Coronary artery (tissue), 2 donors: ENCODE measurements around the gene ADORA1.

Experiments
- DNase-seq: peaks from one replicate; pipeline ENCODE4 v3.0.0-alpha.2; 2017; ENCODE audit warnings: low spot score
- H3K27ac ChIP-seq, 2 donors: fragments of 200-600 bp; sonication (generic); one replicate each; pipeline ENCODE4 v1.5.1; 2016 to 2019
- H3K4me3 ChIP-seq: fragments of 200-600 bp; sonication (generic); 2 replicates; pipeline ENCODE4 v1.5.1; 2016; ENCODE audit warnings: mild to moderate bottlenecking, moderate library complexity
- TF ChIP-seq, protein P1 (sequence below): fragments of 200-600 bp; sonication (generic); IDR thresholded peaks from one replicate; pipeline ENCODE4 v1.5.1; 2019; ENCODE audit warnings: antibody characterized with exemption

The ADORA1 gene

DNA sequence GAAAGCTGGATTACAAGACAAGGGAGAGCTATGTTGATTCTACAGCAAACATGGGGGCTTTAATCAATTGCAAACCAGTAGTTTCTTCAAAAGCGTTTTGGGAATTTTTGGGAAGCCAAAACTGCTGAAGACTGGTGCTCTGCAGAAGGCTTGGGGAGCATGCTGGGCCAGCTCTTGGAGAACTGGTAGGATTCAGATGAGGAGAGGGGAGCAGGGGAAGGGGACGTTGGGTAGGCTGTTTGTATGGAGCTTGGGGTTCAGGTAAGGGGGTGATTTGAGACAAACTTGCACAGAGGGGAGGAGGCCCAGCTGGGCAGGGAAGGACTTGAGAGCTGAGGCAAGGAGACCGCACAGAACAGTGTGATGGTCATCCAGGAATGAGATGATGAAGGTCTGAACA, 39.1 kb upstream of the ADORA1 start:
- no peak overlapping the region for H3K27ac ChIP-seq
- H3K4me3 ChIP-seq: no peak overlapping the region
- TF ChIP-seq, protein P1, sequence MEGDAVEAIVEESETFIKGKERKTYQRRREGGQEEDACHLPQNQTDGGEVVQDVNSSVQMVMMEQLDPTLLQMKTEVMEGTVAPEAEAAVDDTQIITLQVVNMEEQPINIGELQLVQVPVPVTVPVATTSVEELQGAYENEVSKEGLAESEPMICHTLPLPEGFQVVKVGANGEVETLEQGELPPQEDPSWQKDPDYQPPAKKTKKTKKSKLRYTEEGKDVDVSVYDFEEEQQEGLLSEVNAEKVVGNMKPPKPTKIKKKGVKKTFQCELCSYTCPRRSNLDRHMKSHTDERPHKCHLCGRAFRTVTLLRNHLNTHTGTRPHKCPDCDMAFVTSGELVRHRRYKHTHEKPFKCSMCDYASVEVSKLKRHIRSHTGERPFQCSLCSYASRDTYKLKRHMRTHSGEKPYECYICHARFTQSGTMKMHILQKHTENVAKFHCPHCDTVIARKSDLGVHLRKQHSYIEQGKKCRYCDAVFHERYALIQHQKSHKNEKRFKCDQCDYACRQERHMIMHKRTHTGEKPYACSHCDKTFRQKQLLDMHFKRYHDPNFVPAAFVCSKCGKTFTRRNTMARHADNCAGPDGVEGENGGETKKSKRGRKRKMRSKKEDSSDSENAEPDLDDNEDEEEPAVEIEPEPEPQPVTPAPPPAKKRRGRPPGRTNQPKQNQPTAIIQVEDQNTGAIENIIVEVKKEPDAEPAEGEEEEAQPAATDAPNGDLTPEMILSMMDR: no peak
- DNase-seq: no peak

DNA sequence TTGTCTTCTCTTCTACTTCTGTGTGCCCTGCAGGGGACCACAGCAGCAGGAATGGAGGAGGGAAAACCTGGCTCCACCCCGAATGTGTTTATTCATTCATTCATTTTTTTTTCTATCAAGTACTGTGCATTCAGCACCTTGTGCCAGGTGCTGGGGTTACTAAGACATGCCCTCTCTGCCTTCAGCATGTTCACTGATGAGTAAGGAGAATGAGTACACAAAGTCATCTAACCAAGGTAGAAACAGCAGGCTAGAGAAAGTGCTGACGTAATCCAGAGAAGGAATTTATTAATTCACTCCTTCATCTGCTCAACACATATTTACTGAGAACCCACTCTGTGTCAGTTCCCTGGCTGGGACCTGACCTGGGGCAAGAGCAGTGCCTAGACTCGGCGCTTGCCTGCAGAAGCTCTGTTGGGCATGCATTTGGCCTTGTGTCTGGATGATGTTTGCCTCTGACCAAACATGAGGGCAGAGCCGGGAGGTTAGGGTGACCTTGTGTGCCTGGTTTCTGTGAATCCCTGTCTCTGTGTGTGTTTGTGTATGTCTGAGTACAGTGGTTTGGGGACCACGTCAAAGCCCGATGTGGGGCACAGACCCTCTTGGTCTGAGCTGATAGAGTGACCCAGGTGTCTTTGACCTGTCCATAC, 38.4 kb upstream of the ADORA1 start:
- DNase-seq: no peak
- TF ChIP-seq, protein P1: no peak
- Histone ChIP-seq H3K27ac (no peak overlapping the region), H3K4me3 (no peak overlapping the region)

DNA sequence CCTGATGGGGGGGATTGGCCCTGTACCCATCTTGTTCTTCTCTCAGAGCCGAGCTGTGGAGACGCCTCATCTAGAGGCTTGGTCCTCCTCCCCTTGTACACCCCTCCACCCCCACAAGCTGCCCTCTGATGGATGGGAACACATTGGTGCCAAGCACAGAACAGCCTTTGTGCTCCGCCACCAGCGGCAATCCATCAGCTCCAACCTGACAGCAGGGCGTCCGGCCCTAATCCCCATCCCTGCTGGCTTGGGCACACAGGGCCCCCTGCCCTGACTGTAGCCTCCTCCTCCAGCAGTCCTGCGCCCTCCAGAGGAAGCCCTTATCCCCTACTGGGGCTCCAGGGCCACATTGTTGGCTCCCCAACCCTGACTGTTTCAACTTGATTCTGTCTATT, 37.9 kb upstream of the ADORA1 start:
- Histone ChIP-seq H3K4me3 (no peak overlapping the region), H3K27ac (no peak overlapping the region)
- DNase-seq: no peak
- TF ChIP-seq, protein P1: no peak

DNA sequence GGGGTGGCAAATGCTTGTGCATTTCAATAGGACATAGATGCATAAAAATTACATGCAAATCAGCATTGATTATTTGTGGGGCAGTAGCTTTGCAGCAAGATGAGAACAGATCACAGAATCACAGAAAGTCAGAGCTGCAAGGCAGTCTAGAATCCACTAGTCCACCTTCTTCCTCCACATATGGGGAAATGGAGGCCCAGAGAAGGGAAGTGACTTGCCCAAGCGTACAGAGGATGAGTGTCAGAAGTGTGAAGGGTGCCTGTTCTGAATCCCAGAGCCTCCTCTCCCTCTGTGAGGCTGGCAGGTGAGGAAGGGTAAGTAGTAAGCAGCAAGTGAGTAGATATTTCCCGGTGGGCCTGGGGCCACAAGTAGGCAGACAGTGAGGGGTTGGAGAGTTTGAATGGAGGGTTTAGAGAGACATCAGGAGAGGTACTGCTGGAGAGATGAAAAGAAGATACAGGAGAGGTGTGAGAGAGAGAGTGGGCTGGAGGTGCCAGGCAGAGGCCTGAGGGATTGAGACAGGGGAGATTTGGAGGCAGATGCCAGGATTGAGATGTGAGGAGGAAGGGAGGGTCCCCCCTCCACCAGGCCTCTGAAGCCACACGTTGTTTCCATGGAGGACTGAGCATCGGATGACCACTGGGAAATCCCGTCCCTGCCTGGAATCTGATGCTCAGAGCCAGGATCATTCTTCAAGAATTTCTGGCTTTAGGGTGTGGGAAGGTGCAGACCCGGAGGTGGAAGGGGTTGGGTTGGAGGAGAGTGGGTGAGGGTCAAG, 36.9 kb upstream of the ADORA1 start:
- DNase-seq: no peak
- Histone ChIP-seq H3K27ac (no peak overlapping the region), H3K4me3 (no peak overlapping the region)
- TF ChIP-seq, protein P1: no peak

DNA sequence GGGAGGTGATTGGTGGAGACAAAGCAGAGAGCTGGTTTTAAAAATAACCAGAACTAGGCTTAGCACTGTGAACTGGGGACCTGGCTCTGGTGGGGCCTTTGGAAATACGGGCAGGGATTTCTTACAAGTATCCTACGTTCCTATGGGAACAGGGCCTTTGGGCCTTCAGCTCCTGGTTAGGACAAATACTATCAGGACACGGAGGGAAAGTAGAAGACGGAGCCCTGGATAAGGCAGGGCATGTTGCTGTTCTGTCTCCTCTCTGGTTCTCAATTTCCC, 36.4 kb upstream of the ADORA1 start:
- Histone ChIP-seq H3K27ac (no peak overlapping the region), H3K4me3 (no peak overlapping the region)
- no peak for DNase-seq
- TF ChIP-seq, protein P1: no peak

DNA sequence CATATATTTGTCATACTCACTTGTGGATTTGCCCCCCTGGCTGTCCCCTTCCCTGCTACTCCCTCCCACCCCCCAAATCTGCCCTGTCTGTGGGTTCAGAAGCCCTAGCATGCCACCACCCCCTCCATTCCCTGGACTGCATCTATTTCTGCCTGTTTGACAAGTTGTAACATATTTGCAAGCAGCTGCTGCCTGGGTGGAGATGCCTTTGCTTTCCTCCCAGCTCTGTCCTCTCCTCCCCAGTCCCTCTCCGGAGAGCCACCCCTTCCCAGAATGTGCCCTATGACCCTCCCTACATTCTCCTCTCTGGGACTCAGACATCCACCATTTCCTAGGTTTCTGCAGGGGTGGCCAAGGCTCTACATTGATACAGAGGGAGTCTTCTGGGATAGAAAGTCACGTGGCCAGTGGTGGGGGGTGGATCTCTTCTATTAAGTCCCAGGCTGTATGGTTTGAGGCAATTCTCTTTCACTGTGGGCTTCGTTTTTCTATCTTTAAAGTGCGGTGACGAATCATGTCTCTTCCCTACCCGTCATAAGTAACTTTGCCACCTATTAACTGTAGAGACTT, 35.7 kb upstream of the ADORA1 start:
- H3K4me3 ChIP-seq: no peak overlapping the region
- no peak overlapping the region for H3K27ac ChIP-seq
- no peak for DNase-seq
- TF ChIP-seq, protein P1: no peak
